Measurements from ENCODE around the gene PTEN.

GRCh38 chr10:87880336-87880735 lies 16.9 kb downstream of the PTEN start:
- no peak for TF ChIP-seq POLR2AphosphoS5 (IDR thresholded peaks at IDR 0.05; ENCODE audit: low read depth, low read length)
- no peak for TF ChIP-seq TAF1 (IDR thresholded peaks at IDR 0.05; ENCODE audit: borderline replicate concordance, insufficient read depth, low read length)
- no peak for TF ChIP-seq REST (IDR thresholded peaks at IDR 0.05; ENCODE audit: insufficient read depth in 1 of 2, low read depth in 2 of 2, low read length in 2 of 2)
- no peak for TF ChIP-seq FOXP2 (optimal IDR thresholded peaks at IDR 0.05; ENCODE audit: borderline replicate concordance, extremely low read depth, extremely low read length, insufficient read depth)
- TF ChIP-seq SIN3A (IDR thresholded peaks at IDR 0.05; ENCODE audit: borderline replicate concordance, insufficient read depth, low read length) = no peak
